GM21390 (cell line): Measurements from ENCODE around the gene GDF7.

Experiments used
- ATAC-seq: cut with Tn5 transposase; IDR thresholded peaks from one replicate; pipeline ENCODE4 v1.9.1; 2021; ENCODE audit not compliant: unreplicated experiment

Gene GDF7

GRCh38 chr2:20643060-20643459, 23.9 kb upstream of the GDF7 start:
- no peak for ATAC-seq

DNA sequence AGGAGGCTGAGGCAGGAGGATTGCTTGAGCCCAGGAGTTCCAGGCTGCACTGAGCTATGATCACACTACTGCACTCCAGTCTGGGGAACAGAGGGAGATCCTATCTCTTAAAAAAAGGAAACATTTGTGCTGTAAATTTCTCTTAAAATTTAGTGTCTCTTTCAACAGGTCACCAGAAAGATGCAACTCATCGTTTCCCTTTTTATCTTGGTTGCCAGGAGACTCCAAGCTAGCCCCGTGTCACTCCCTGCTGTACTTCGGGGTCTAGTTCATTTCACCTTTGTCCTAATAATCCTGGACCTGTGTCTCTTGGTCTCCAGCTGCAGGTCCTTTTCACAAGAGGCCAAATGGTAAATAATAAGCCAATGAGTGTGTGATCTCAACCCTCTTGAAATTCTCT, 23.1 kb upstream of the GDF7 start:
- ATAC-seq = no peak

- no peak for ATAC-seq
These were observed 21.6 kb upstream of the GDF7 start for GRCh38 chr2:20645301-20645701.

DNA sequence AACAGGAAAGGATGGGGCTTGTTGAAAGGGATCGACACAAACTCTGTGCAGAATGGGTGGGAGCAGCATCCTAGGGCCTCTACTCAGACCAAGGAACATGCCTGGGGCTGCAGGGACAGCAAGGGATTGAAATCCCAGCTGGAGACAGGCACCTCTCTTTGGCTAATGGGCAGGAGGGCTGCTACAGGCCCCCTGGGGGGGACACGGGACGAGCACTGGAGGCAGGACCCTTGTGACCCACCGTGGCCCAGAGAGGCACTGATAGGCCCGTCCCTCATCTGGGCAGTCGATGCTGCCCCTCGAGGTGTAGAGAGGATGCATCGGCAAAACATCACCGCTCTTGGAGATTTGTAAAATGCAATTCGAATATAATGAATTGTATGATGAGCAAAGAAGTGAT, 21.2 kb upstream of the GDF7 start:
- no peak for ATAC-seq

GRCh38 chr2:20646446-20646845, 20.5 kb upstream of the GDF7 start:
- no peak for ATAC-seq

DNA sequence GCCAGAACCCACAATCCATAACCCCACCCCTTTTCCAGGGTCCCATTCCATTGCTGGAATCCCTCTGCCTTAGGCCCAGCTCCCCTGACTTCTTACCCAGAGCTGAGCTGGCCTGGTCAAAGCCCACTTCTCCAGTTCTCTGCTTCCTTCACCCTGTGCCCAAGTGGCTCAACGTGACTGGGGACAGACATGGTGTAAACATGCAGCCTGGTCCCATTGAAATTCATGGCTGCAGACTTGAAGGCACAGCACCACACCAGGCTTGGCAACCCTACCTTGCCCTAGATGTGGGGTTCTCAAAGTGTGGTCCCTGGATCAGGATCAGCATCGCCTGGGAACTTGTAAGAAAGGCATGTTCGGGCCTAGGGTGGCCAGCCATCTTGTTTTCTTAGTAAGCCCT, 19.7 kb upstream of the GDF7 start:
- no peak for ATAC-seq

GRCh38 chr2:20647738-20648137, 19.2 kb upstream of the GDF7 start:
- no peak for ATAC-seq

- no peak for ATAC-seq
These were observed 18.7 kb upstream of the GDF7 start for GRCh38 chr2:20648206-20648605.

DNA sequence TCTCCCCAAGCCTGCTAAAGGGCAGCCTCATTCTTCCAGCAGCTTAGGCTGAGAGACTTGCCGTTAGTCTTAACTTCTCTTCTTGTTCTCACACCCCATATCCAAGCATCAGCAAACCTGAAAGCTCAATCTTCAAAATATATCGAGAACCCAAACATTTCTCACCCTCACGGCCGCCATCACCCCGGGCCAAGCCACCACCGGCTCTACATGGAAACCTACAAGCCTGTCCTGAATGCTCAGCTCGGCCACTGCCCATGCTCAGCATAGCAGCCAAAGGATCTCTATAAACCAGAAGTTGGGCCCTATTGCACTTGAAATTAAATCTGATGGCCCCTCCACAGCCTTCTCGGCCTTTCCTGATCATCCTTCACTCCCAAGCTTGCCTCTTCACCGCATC, 18.1 kb upstream of the GDF7 start:
- ATAC-seq = no peak

DNA sequence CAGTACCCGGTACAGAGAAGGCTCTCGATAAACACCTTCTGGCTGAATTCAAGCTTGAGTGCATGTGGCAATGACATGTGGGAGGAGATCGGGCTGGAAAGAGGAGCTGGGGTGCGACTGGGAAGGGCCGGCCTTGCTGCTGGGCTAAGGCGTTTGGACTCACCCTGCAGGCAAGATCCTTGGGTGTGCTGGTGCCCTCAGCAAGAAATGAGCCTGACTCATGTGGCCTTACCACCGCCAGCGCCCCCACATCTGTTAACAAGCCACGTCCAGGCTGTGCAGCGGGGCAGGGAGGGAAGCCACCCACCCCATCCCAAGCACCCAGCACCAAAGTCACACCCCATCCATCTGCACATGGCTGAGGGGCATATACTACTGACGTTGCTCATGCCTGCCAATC, 17.4 kb upstream of the GDF7 start:
- ATAC-seq = no peak

DNA sequence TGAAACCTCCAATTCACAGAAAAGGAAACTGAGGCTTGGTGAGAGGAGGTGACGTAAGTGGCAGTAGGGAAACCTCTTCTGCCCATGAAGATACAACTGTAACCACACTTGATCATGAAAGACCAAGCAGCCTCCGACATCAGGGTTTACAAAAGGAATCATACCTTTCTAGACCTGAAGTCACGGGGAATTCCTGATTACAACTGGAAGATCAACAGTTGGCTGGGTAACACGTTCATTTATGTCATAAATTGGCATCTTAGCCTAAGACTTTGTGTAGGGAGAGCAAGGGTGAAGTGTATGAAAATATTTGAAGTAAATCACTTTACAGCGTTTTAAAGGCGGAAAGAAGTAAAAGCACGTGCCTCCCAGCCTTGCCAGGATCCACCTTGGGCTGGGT, 17.0 kb upstream of the GDF7 start:
- ATAC-seq = no peak

- no peak for ATAC-seq
These were observed 16.5 kb upstream of the GDF7 start for GRCh38 chr2:20650393-20650876.

DNA sequence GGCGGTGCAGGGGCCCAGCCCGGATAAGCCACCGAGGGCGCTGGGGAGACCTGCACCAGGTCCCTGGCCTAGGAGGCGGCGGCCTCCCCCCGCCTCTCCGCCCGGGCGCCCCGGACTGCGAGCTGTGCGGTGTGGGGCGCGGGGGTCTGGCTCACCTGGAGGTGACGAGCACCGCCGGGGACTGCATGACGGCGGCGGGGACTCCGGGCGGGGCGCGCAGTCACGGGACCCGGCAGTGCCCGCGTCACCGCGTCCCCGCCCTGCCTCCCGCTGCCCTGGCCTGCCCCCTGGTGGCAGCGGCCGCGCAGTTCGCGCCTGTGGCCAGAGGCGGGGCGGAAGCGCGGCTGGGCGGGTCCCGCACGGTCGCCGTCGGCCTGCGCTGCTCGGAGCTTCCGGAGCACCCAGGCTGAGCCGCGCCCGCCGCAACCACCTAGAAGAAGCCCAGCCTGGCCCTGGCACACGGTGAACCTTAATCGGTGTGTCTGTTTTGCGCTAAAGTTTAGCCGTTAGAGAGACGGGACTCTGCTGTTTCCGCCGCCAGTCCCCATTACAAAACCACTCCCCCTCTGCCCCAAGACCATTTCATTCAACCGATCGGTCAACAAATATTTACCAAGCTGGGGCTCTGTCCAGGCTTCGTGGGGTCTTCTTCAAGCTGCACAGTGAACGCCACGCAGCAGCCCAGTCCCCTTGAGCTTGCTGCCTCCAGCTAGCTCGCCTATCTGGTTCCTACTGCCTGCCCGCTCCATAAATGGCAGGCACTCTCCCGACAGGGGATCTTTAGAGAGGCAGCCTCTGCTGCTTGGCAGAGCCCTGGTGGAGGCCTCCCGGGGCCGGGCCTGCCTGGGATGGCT, 15.8 kb upstream of the GDF7 start, which contains the start of gene HS1BP3:
TSS of gene HS1BP3 (minus strand) at position 222 of the 854 bp plus-strand sequence. CDS start at position 187, 35 bp downstream.
- peak; percentile 94 for ATAC-seq

DNA sequence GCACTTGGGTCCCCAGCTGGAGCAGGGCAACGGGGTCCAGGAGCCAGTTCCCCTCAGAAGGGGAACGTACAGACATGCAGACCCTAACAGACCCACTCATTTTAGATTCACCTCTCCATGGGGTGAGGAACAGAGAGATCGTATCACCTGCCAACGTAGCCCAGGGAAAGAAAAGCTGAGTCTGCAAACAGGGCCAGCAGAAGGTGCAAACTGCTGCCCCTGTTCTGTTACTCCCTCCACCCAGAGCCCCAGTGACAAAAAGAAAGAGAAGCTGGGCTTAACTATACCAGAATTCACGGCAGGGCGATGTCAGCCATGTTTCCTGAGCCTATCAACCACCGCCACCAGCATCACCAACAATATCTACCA, 15.2 kb upstream of the GDF7 start:
- no peak for ATAC-seq

DNA sequence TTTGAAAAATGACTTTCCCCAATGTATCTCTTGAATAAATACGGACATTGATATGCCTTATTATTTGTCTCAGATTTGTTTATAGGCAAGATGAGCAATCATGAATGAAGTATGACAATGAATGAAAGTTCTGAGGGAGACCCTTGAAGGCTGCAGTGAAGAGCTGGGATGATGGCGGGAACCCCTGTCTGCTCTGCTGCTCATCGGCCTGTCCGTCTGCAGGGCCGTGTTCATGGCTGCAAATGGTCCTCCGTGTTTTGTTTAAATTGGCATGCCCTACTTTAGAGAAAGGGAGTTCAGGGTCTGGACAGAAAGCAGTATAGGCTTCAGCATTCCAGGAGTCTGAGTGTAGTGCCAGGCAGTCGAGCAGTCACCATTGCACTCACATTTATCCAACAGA, 14.8 kb upstream of the GDF7 start:
- no peak for ATAC-seq

DNA sequence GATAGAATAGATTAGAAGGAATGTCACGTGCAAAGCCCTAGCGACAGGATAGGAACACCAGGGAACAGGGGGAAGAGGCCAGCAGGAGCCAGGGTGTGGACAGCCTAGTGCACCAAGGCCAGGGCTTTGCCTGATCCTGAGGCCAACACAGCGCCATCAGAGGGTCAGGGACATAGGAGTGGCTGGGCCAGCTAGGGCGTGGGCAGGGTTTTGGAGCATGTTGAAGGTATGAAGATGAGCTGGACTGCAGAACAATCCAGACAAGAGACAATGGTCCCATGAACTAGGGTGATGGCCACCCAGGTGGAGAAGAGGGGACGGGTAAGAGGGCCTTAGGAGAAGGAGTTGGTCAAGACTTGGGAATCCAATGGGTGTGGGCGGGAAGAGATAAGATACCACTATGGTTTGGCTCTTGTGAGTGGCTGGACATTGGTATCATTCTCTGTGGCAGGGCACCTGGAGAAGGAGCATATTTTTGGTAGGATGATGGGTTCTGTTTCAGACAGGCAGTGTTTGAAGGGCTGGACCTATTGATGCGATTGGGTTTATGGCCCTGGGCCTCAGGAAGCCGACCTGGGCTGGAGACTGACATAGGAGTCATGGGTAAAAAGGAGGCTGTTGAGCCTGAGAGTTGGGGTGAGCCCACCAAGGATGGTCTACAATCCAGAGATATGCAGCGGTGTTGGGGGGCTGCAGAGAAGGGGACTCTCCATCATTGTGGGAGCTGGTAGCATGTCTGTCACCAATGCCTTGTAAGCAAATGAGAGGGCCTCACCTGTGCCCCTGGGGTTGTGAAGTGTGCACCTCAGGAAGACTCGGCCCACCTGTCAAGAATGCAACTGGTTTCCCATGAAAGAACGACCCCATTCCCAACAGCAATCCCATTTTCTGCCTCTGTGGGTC, 14.0 kb upstream of the GDF7 start:
- ATAC-seq = no peak

DNA sequence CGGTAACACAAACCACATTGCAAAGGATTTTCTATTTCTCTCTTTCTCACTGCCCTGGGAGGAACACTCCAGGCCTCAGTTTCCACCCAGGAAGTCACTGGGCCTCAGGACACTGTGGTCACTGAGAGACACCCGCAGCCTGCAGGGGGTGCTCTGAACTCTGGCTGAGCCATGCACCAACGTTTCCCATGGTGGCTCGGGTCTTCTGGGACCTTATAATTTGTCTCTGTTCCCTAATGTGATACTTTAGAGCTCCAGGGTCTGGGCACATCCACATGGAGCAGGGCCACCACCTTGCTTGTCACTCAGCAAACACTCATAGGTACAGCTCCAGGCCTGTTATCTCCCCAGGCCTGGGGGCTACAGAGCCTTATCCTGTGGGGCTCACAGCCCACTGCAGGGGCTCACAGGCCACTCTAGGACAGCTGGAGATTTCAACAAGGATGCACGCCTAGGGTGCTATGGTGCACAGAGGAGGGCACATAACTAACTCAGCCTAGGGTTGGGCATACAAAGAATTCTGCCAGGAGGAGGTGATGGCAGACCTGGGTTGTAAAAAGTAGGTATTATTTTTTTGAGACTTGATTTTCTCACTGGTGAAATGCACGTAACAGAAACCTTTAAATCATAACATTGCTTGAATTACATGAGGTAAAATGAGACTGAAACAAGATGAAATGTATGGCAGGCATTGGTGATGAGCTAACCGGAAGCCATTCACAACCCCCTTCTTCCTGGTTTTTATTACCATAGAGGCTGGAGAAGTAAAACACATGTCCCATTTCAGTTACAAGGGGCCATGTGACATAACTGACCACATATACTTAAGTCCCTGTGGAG, 13.0 kb upstream of the GDF7 start:
- ATAC-seq = no peak

- ATAC-seq = no peak
These were observed 12.5 kb upstream of the GDF7 start for GRCh38 chr2:20654535-20654813.

- ATAC-seq = no peak
These were observed 10.4 kb upstream of the GDF7 start for GRCh38 chr2:20656561-20656960.

- ATAC-seq = no peak
These were observed 9.3 kb upstream of the GDF7 start for GRCh38 chr2:20657522-20658235.
